Measurements from ENCODE around the gene DBH. TPM values are rescaled to one million over a fixed set of nuclear protein-coding genes. Genes with fewer than 3 reads are reported as not detected.

DBH gene
- total RNA-seq, 1 experiment from 2014 or later, result not detected

DNA sequence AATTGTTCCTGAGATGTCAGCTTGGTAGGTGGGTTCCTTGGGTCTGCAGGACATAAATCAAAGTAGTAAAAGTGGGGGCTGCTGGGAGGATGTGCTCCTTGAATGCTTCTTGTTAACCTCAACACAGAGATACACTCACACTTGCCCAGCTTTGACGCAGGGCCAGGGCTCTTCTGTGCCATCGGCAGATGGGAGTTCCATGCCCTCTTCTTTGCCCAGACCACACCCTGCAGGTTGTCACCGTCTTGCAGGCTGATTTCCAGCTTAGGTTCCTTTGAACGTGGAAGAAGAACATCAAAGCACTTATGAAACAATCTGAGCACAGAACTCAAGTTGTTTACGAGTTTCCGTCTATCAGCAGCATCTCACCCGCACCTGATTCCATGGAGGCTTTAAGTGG is 11.0 kb downstream of the DBH start:
- peaks cover 20% of the 10 kb centered on the region; the same call in 1 of the 2 replicates for H3K27me3 ChIP-seq (replicated peaks)
- H3K36me3 ChIP-seq, result no peaks in the 10 kb centered on the region
- H3K9me3 ChIP-seq (replicated peaks), result no peaks in the 10 kb centered on the region
- H3K4me3 ChIP-seq, result no peak overlapping the region
- no peaks in the 10 kb centered on the region for H3K4me1 ChIP-seq (replicated peaks)
- DNase-seq (ENCODE audit: low read depth in 1 of 2, low spot score in 2 of 2), result no peak
- H3K27ac ChIP-seq, result no peak overlapping the region

DNA sequence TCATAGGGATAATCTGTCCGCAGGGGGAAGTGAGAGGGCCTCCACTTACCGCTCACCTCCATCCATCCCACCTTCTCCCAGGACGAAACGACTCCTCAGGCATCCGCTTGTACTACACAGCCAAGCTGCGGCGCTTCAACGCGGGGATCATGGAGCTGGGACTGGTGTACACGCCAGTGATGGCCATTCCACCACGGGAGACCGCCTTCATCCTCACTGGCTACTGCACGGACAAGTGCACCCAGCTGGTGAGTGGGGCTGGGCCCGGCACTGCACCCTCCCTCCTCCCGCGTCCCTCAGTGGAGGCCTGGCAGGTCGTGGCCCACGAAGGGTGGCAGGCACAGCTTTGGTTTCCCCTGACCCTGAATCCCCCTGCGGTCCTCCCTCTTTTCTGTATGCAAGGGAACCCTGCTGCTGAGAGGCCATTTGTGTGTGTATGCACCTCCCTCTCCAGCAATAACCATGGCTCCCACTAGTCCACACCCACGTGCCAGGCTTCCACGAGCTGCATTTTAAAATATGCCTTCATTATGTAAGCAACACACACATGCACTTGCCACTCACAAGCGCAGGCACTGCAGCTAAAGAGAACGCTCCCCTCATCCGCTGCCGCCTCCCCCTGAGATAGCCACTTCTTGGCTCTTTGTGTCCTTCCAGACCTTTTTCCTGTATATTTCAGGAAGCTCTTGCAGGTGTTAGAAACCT is 11.8 kb downstream of the DBH start:
- no peak overlapping the region for H3K4me3 ChIP-seq
- no peaks in the 10 kb centered on the region for H3K4me1 ChIP-seq (replicated peaks)
- no peak overlapping the region for H3K27ac ChIP-seq
- no peaks in the 10 kb centered on the region for H3K9me3 ChIP-seq (replicated peaks)
- no peak for DNase-seq (ENCODE audit: low read depth in 1 of 2, low spot score in 2 of 2)
- H3K27me3 ChIP-seq (replicated peaks), result peaks cover 18% of the 10 kb centered on the region; the same call in 1 of the 2 replicates
- H3K36me3 ChIP-seq, result no peaks in the 10 kb centered on the region

GRCh38 chr9:133649194-133649593 is 13.0 kb downstream of the DBH start:
- no peaks in the 10 kb centered on the region for H3K36me3 ChIP-seq
- H3K4me3 ChIP-seq, result no peak overlapping the region
- H3K27ac ChIP-seq, result no peak overlapping the region
- H3K27me3 ChIP-seq (replicated peaks), result peaks cover 18% of the 10 kb centered on the region; the same call in 1 of the 2 replicates
- no peaks in the 10 kb centered on the region for H3K4me1 ChIP-seq (replicated peaks)
- no peak for DNase-seq (ENCODE audit: low read depth in 1 of 2, low spot score in 2 of 2)
- no peaks in the 10 kb centered on the region for H3K9me3 ChIP-seq (replicated peaks)

GRCh38 chr9:133650026-133650425 is 13.9 kb downstream of the DBH start:
- Histone ChIP-seq H3K36me3 (no peaks in the 10 kb centered on the region), H3K27ac (no peak overlapping the region), H3K4me3 (no peak overlapping the region), H3K9me3 (replicated peaks) (no peaks in the 10 kb centered on the region), H3K4me1 (replicated peaks) (no peaks in the 10 kb centered on the region), H3K27me3 (replicated peaks) (peaks cover 25% of the 10 kb centered on the region; the same call in 1 of the 2 replicates)
- DNase-seq (ENCODE audit: low read depth in 1 of 2, low spot score in 2 of 2), result no peak

GRCh38 chr9:133653638-133654037 is 17.5 kb downstream of the DBH start:
- H3K4me1 ChIP-seq (replicated peaks), result peaks cover 4% of the 10 kb centered on the region; the same call in 1 of the 2 replicates
- H3K9me3 ChIP-seq (replicated peaks), result no peaks in the 10 kb centered on the region
- no peak overlapping the region for H3K4me3 ChIP-seq
- H3K27ac ChIP-seq, result no peak overlapping the region
- H3K36me3 ChIP-seq, result no peaks in the 10 kb centered on the region
- DNase-seq (ENCODE audit: low read depth in 1 of 2, low spot score in 2 of 2), result no peak
- peaks cover 25% of the 10 kb centered on the region; the same call in 1 of the 2 replicates for H3K27me3 ChIP-seq (replicated peaks)

- Histone ChIP-seq H3K27ac (no peak overlapping the region), H3K9me3 (replicated peaks) (no peaks in the 10 kb centered on the region), H3K4me1 (replicated peaks) (peaks cover 4% of the 10 kb centered on the region), H3K4me3 (no peak overlapping the region), H3K36me3 (no peaks in the 10 kb centered on the region), H3K27me3 (replicated peaks) (peaks cover 18% of the 10 kb centered on the region; the same call in 1 of the 2 replicates)
- no peak for DNase-seq (ENCODE audit: low read depth in 1 of 2, low spot score in 2 of 2)
These were observed 18.8 kb downstream of the DBH start for GRCh38 chr9:133654736-133655657.

- DNase-seq (ENCODE audit: low read depth in 1 of 2, low spot score in 2 of 2), result no peak
- no peaks in the 10 kb centered on the region for H3K36me3 ChIP-seq
- no peak overlapping the region for H3K27ac ChIP-seq
- H3K4me3 ChIP-seq, result no peak overlapping the region
- H3K4me1 ChIP-seq (replicated peaks), result peaks cover 4% of the 10 kb centered on the region
- peaks cover 21% of the 10 kb centered on the region; the same call in 1 of the 2 replicates for H3K27me3 ChIP-seq (replicated peaks)
- H3K9me3 ChIP-seq (replicated peaks), result no peaks in the 10 kb centered on the region
These were observed 19.5 kb downstream of the DBH start for GRCh38 chr9:133655701-133656100.

- H3K9me3 ChIP-seq (replicated peaks), result no peaks in the 10 kb centered on the region
- peaks cover 4% of the 10 kb centered on the region for H3K4me1 ChIP-seq (replicated peaks)
- no peak overlapping the region for H3K4me3 ChIP-seq
- DNase-seq (ENCODE audit: low read depth in 1 of 2, low spot score in 2 of 2), result no peak
- H3K36me3 ChIP-seq, result no peaks in the 10 kb centered on the region
- H3K27me3 ChIP-seq (replicated peaks), result peaks cover 19% of the 10 kb centered on the region; the same call in 1 of the 2 replicates
- no peak overlapping the region for H3K27ac ChIP-seq
These were observed 20.3 kb downstream of the DBH start for GRCh38 chr9:133656211-133657119.

- Histone ChIP-seq H3K27me3 (replicated peaks) (peaks cover 17% of the 10 kb centered on the region; the same call in 1 of the 2 replicates), H3K36me3 (no peaks in the 10 kb centered on the region), H3K27ac (no peak overlapping the region), H3K9me3 (replicated peaks) (no peaks in the 10 kb centered on the region), H3K4me1 (replicated peaks) (peaks cover 4% of the 10 kb centered on the region), H3K4me3 (no peak overlapping the region)
- no peak for DNase-seq (ENCODE audit: low read depth in 1 of 2, low spot score in 2 of 2)
These were observed 21.0 kb downstream of the DBH start for GRCh38 chr9:133657120-133657661.

DNA sequence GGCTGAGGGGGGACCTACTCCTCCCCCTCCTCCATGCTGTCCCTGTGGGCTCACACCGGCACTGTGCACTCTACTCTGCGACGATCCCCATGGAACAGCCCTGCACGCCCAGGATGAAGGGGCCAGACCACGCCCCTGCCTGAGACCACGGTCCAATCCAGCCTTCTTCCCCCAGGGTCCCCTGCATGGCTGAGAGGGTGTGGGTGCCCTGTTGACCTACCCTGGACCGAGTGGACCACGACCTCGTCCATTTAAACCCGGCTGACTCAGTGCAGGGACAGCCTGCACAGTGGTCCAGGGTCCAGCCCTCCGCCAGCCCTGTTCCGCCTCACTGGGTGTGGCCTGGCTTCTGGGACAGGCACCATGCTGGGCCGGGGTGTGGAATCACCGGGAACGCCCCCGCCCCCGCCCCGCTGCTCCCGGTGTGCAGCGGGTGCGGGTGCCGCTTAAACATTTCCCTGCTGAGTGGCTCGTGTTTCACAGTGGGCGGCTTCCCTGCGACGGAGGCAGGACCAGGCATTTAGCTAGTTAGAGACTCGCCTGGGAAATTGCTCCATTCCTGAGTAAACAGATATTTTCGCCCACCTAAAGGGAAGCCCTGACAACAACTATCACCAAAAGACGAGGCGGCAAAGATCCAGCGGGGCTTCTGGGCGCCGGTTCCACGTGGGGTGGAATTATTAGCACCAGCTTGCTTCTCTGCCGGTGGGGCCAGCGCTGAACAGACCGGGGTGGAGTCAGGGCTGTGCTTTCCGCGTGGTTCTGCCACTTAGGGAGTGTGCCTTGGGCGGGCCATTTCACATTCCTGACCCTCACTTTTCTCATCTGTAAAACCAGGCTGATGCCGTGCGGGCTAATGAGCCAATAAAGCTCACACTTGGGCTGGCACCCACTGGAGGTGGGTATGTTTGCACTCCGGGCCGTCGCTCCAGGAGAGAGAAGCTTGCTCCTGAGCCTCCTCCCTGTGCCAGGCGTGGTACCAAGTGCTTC is 22.6 kb downstream of the DBH start:
- H3K27ac ChIP-seq, result no peak overlapping the region
- H3K36me3 ChIP-seq, result no peaks in the 10 kb centered on the region
- H3K9me3 ChIP-seq (replicated peaks), result no peaks in the 10 kb centered on the region
- H3K27me3 ChIP-seq (replicated peaks), result peaks cover 14% of the 10 kb centered on the region; the same call in 1 of the 2 replicates
- H3K4me3 ChIP-seq, result no peak overlapping the region
- DNase-seq (ENCODE audit: low read depth in 1 of 2, low spot score in 2 of 2), result no peak
- H3K4me1 ChIP-seq (replicated peaks), result peaks cover 4% of the 10 kb centered on the region

DNA sequence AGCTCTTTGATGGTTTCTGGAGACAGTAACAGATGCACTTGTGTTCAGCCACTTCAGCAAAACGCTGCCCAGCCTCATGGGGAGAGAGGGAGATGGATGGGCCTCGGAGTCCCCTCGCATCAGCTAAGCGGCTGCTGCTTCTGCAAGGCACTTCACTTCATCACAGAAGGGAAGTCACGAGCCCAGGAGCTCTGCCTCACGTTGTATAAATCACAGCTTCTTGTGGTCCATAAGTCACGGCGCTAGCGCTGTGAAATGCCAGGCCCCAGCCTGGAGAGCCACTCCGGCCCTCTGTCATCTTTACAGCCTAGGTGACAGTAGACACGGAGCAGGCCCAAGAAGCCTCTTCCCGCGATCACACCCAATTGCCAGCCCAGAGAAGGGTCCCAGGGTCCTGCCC is 23.4 kb downstream of the DBH start:
- Histone ChIP-seq H3K27me3 (replicated peaks) (peaks cover 12% of the 10 kb centered on the region; the same call in 1 of the 2 replicates), H3K27ac (no peak overlapping the region), H3K4me1 (replicated peaks) (peaks cover 4% of the 10 kb centered on the region), H3K36me3 (no peaks in the 10 kb centered on the region), H3K9me3 (replicated peaks) (no peaks in the 10 kb centered on the region), H3K4me3 (no peak overlapping the region)
- DNase-seq (ENCODE audit: low read depth in 1 of 2, low spot score in 2 of 2), result no peak

DNA sequence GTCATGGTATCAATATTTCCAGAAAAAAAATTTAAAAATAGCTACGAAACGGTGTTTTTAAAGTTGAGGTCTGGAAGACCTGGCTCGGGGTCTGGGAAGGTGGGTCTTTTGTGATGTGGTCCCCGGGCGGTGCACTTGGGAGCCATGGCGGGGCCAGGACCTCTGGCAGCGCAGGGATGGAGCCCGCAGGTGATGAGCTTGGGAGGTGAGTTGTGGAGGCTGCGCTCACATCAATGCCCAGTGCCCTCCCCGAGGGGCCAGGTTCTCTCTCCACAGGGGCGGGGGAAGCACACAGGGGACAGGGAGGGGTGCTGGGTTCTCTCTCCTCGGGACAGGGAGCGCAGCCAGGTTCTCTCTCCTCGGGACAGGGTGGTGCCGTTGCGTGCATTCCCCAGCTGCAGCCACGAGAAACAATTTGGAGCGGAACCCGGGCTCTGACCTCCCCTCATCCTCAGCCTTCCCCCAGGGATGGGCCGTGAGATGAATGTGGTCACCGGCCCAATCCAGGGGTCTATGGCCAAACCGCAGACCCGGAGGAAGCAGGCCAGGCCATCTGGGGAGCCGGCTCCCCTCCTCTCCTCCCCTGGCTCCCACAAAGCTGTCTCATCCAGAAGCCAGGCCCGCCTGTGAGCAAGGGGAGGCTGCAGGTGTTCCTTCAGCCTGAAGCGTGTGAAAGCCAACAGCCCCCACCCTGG is 25.8 kb downstream of the DBH start:
- H3K4me1 ChIP-seq (replicated peaks), result peaks cover 4% of the 10 kb centered on the region
- H3K36me3 ChIP-seq, result no peaks in the 10 kb centered on the region
- no peaks in the 10 kb centered on the region for H3K9me3 ChIP-seq (replicated peaks)
- 0 out of 2 replicates have a peak, but pooled peaks cover 3% of the 10 kb centered on the region for H3K27me3 ChIP-seq (replicated peaks)
- H3K27ac ChIP-seq, result no peak overlapping the region
- DNase-seq (ENCODE audit: low read depth in 1 of 2, low spot score in 2 of 2), result no peak
- H3K4me3 ChIP-seq, result no peak overlapping the region
